GM23338 (cell line): ENCODE measurements around the gene PHF21A. TPM values are rescaled to one million over a fixed set of nuclear protein-coding genes. Genes with fewer than 3 reads are reported as not detected.

Experiments used
- ATAC-seq: fragments of 200-7000 bp; cut with Tn5 transposase; 3 replicates; pipeline ENCODE4 v1.9.1; 2020
- DNase-seq: peaks from one replicate; pipeline ENCODE4 v3.0.0-alpha.2; 2015; ENCODE audit warnings: low spot score
- H2AFZ ChIP-seq: fragments of 200-600 bp; sonication (generic); 2 replicates; pipeline ENCODE4 v1.8.0; 2016; ENCODE audit warnings: antibody characterized with exemption, mild to moderate bottlenecking, moderate library complexity
- H3F3A ChIP-seq: fragments of 200-600 bp; sonication (generic); replicated peaks from 2 replicates; pipeline ENCODE4 v1.8.0; 2017; ENCODE audit warnings: antibody characterized with exemption, mixed run types, low read depth
- H3K27ac ChIP-seq: fragments of 200-600 bp; sonication (generic); 2 replicates; pipeline ENCODE4 v1.6.1; 2016; ENCODE audit warnings: low read depth
- H3K27me3 ChIP-seq: fragments of 200-600 bp; sonication (generic); 2 replicates; pipeline ENCODE4 v1.8.0; 2016; ENCODE audit warnings: mild to moderate bottlenecking, mixed run types, moderate library complexity; ENCODE audit not compliant: insufficient read depth
- H3K36me3 ChIP-seq: fragments of 200-600 bp; sonication (generic); 2 replicates; pipeline ENCODE4 v1.8.0; 2016; ENCODE audit warnings: mild to moderate bottlenecking; ENCODE audit not compliant: insufficient read depth
- H3K4me1 ChIP-seq: fragments of 200-600 bp; sonication (generic); 2 replicates; pipeline ENCODE4 v1.8.0; 2016; ENCODE audit warnings: mild to moderate bottlenecking, moderate library complexity; ENCODE audit not compliant: insufficient read depth
- H3K4me2 ChIP-seq: fragments of 200-600 bp; sonication (generic); 2 replicates; pipeline ENCODE4 v1.7.1; 2017; ENCODE audit warnings: mixed run types
- H3K4me3 ChIP-seq: fragments of 200-600 bp; sonication (generic); 2 replicates; pipeline ENCODE4 v1.6.1; 2016; ENCODE audit warnings: mixed run types
- H3K79me2 ChIP-seq: fragments of 200-600 bp; sonication (generic); replicated peaks from 2 replicates; pipeline ENCODE4 v1.8.0; 2017; ENCODE audit warnings: mild to moderate bottlenecking; ENCODE audit not compliant: insufficient read depth
- H3K9me2 ChIP-seq: fragments of 200-600 bp; sonication (generic); 2 replicates; pipeline ENCODE4 v1.8.0; 2017; ENCODE audit not compliant: insufficient read depth
- H4K20me1 ChIP-seq: fragments of 200-600 bp; sonication (generic); replicated peaks from 2 replicates; pipeline ENCODE4 v1.8.0; 2017; ENCODE audit warnings: mild to moderate bottlenecking; ENCODE audit not compliant: insufficient read depth
- H3K27ac Mint-ChIP-seq: 2 replicates; pipeline ENCODE4 v1.8.0; 2020; ENCODE audit warnings: inconsistent platforms, mild to moderate bottlenecking, moderate library complexity, mixed read lengths
- H3K27me3 Mint-ChIP-seq: 3 replicates; pipeline ENCODE4 v1.8.0; 2022; ENCODE audit warnings: low read depth, mild to moderate bottlenecking, moderate library complexity, mixed read lengths, inconsistent platforms; ENCODE audit not compliant: insufficient read depth, poor library complexity
- H3K36me3 Mint-ChIP-seq: 3 replicates; pipeline ENCODE4 v1.8.0; 2021; ENCODE audit warnings: low read depth, mild to moderate bottlenecking, inconsistent platforms, moderate library complexity, mixed read lengths
- H3K4me1 Mint-ChIP-seq: 3 replicates; pipeline ENCODE4 v1.8.0; 2020; ENCODE audit warnings: mild to moderate bottlenecking, inconsistent platforms, mixed read lengths
- H3K4me3 Mint-ChIP-seq: 3 replicates; pipeline ENCODE4 v1.8.0; 2021; ENCODE audit warnings: moderate library complexity, mild to moderate bottlenecking, inconsistent platforms, mixed read lengths
- H3K9me3 Mint-ChIP-seq: 3 replicates; pipeline ENCODE4 v1.8.0; 2020; ENCODE audit warnings: moderate library complexity, mild to moderate bottlenecking, inconsistent platforms, mixed read lengths
- CREB1 ChIP-seq: fragments of 250-450 bp; sonication (Bioruptor Pico); IDR thresholded peaks from 2 replicates; pipeline ENCODE4 v1.5.0; 2020; ENCODE audit warnings: low read depth, mild to moderate bottlenecking, moderate library complexity
- EZH2 ChIP-seq: fragments of 200-600 bp; sonication (generic); IDR thresholded peaks from one replicate; pipeline ENCODE4 v1.8.0; 2017; ENCODE audit warnings: antibody characterized with exemption, mild to moderate bottlenecking, low read depth; ENCODE audit not compliant: unreplicated experiment
- EZH2phosphoT487 ChIP-seq: fragments of 200-600 bp; sonication (generic); IDR thresholded peaks from one replicate; pipeline ENCODE4 v1.8.1; 2018; ENCODE audit warnings: antibody characterized with exemption; ENCODE audit not compliant: unreplicated experiment
- JUNB ChIP-seq: IDR thresholded peaks from one replicate; pipeline ENCODE4 v1.6.1; 2016; ENCODE audit warnings: antibody characterized with exemption; ENCODE audit not compliant: unreplicated experiment
- NANOG ChIP-seq: IDR thresholded peaks from 2 replicates; pipeline ENCODE4 v1.6.1; 2016; ENCODE audit warnings: antibody characterized with exemption, borderline replicate concordance
- POLR2AphosphoS5 ChIP-seq: IDR thresholded peaks from 2 replicates; pipeline ENCODE4 v1.6.1; 2016; ENCODE audit warnings: antibody characterized with exemption, low read depth
- STAT1 ChIP-seq: IDR thresholded peaks from one replicate; pipeline ENCODE4 v1.6.1; 2016; ENCODE audit warnings: antibody characterized with exemption; ENCODE audit not compliant: unreplicated experiment
- ZNF114 ChIP-seq: fragments of 250-450 bp; sonication (Bioruptor Pico); IDR thresholded peaks from 2 replicates; pipeline ENCODE4 v1.5.0; 2020; ENCODE audit warnings: mild to moderate bottlenecking, moderate library complexity
- ZNF331 ChIP-seq: fragments of 250-450 bp; sonication (Bioruptor Pico); IDR thresholded peaks from 2 replicates; pipeline ENCODE4 v1.5.0; 2020; ENCODE audit warnings: low read depth, mild to moderate bottlenecking, moderate library complexity
- polyA plus RNA-seq: library from polyadenylated mRNA; unstranded; fragments of >200 nt; fragmentation: Nextera tagmentation; extraction: Ambion mirVana; gene quantifications from 2 replicates; pipeline ENCODE4 v1.2.1, GENCODE V29; 2016
- total RNA-seq: library from RNA; depleted of rRNA; stranded (reverse); fragments of >200 nt; shearing (Covaris generic); gene quantifications from 2 replicates; pipeline ENCODE4 v1.2.3, GENCODE V29; 2014
- TF ChIP-seq, protein P1 (sequence below): IDR thresholded peaks from one replicate; pipeline ENCODE4 v1.6.1; 2018; ENCODE audit warnings: antibody characterized with exemption; ENCODE audit not compliant: unreplicated experiment
- TF ChIP-seq, protein P2 (sequence below), 2 experiments: fragments of 200-600 bp in 1 of 2; sonication (generic) in 1 of 2; conservative IDR thresholded peaks; 2 replicates each; pipeline versions ENCODE4 v1.5.1 to v1.6.1; 2016 to 2017; ENCODE audit warnings: antibody characterized with exemption in 2 of 2, low read depth in 2 of 2, mild to moderate bottlenecking in 2 of 2, moderate library complexity in 1 of 2
- TF ChIP-seq, protein P3 (sequence below): fragments of 250-450 bp; sonication (Bioruptor Pico); IDR thresholded peaks from 2 replicates; pipeline ENCODE4 v1.5.0; 2020; ENCODE audit warnings: mild to moderate bottlenecking, moderate library complexity
- TF ChIP-seq, protein P4 (sequence below): IDR thresholded peaks from 2 replicates; pipeline ENCODE4 v1.6.1; 2016; ENCODE audit warnings: antibody characterized with exemption

Gene PHF21A
- total and polyA plus RNA-seq, 2 experiments from 2014 or later = 21.7 to 23.6 TPM

DNA sequence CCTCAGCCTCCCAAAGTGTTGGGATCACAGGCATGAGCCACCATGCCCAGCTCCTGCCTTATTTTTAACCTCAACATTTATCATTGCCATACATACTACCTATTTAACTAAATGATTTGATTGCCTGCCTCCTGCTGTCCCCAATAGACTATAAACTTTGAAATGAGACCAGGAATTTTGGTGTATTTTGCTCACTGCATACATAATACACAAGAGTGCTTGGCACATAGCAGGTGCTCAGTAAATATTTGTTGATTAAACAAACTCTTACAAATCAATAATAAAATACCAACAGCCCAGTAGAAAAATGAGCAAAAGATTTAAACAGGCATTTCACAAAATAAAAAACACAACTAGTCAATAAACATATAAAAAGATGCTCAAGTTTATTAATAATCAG lies 49.5 kb upstream of the PHF21A start (continued):
- no peak for TF ChIP-seq ZNF331 (CRISPR knock-in tag)

DNA sequence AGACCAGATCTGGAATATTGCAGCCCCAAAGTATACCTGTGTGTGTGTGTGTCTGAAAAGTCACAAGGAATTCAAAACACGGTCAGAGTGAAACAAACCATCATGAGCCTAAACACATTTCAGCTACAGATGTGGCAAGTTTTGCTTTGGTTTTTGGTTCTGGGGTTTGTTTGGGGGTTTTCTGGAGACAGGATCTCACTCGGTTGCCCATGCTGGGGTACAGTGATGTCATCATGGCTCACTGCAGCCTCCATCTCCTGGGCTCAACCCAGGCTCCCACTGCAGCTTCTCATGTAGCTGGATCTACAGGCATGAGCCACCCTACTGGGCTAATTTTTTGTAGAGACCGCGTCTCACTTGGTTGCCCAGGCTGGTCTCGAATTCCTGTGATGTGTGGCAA lies 41.4 kb upstream of the PHF21A start:
- H3K79me2 ChIP-seq = no peaks in the 10 kb centered on the region
- TF ChIP-seq EZH2 = no peak
- TF ChIP-seq, protein P1, sequence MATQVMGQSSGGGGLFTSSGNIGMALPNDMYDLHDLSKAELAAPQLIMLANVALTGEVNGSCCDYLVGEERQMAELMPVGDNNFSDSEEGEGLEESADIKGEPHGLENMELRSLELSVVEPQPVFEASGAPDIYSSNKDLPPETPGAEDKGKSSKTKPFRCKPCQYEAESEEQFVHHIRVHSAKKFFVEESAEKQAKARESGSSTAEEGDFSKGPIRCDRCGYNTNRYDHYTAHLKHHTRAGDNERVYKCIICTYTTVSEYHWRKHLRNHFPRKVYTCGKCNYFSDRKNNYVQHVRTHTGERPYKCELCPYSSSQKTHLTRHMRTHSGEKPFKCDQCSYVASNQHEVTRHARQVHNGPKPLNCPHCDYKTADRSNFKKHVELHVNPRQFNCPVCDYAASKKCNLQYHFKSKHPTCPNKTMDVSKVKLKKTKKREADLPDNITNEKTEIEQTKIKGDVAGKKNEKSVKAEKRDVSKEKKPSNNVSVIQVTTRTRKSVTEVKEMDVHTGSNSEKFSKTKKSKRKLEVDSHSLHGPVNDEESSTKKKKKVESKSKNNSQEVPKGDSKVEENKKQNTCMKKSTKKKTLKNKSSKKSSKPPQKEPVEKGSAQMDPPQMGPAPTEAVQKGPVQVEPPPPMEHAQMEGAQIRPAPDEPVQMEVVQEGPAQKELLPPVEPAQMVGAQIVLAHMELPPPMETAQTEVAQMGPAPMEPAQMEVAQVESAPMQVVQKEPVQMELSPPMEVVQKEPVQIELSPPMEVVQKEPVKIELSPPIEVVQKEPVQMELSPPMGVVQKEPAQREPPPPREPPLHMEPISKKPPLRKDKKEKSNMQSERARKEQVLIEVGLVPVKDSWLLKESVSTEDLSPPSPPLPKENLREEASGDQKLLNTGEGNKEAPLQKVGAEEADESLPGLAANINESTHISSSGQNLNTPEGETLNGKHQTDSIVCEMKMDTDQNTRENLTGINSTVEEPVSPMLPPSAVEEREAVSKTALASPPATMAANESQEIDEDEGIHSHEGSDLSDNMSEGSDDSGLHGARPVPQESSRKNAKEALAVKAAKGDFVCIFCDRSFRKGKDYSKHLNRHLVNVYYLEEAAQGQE = no peak
- no peak for TF ChIP-seq ZNF114 (CRISPR knock-in tag)
- TF ChIP-seq CREB1 (CRISPR knock-in tag) = no peak
- TF ChIP-seq, protein P2, sequence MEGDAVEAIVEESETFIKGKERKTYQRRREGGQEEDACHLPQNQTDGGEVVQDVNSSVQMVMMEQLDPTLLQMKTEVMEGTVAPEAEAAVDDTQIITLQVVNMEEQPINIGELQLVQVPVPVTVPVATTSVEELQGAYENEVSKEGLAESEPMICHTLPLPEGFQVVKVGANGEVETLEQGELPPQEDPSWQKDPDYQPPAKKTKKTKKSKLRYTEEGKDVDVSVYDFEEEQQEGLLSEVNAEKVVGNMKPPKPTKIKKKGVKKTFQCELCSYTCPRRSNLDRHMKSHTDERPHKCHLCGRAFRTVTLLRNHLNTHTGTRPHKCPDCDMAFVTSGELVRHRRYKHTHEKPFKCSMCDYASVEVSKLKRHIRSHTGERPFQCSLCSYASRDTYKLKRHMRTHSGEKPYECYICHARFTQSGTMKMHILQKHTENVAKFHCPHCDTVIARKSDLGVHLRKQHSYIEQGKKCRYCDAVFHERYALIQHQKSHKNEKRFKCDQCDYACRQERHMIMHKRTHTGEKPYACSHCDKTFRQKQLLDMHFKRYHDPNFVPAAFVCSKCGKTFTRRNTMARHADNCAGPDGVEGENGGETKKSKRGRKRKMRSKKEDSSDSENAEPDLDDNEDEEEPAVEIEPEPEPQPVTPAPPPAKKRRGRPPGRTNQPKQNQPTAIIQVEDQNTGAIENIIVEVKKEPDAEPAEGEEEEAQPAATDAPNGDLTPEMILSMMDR (conservative IDR thresholded peaks at IDR 0.05; ENCODE audit: low read depth in 2 of 2) = no peak
- TF ChIP-seq JUNB = no peak
- no peak for TF ChIP-seq POLR2AphosphoS5
- TF ChIP-seq, protein P3, sequence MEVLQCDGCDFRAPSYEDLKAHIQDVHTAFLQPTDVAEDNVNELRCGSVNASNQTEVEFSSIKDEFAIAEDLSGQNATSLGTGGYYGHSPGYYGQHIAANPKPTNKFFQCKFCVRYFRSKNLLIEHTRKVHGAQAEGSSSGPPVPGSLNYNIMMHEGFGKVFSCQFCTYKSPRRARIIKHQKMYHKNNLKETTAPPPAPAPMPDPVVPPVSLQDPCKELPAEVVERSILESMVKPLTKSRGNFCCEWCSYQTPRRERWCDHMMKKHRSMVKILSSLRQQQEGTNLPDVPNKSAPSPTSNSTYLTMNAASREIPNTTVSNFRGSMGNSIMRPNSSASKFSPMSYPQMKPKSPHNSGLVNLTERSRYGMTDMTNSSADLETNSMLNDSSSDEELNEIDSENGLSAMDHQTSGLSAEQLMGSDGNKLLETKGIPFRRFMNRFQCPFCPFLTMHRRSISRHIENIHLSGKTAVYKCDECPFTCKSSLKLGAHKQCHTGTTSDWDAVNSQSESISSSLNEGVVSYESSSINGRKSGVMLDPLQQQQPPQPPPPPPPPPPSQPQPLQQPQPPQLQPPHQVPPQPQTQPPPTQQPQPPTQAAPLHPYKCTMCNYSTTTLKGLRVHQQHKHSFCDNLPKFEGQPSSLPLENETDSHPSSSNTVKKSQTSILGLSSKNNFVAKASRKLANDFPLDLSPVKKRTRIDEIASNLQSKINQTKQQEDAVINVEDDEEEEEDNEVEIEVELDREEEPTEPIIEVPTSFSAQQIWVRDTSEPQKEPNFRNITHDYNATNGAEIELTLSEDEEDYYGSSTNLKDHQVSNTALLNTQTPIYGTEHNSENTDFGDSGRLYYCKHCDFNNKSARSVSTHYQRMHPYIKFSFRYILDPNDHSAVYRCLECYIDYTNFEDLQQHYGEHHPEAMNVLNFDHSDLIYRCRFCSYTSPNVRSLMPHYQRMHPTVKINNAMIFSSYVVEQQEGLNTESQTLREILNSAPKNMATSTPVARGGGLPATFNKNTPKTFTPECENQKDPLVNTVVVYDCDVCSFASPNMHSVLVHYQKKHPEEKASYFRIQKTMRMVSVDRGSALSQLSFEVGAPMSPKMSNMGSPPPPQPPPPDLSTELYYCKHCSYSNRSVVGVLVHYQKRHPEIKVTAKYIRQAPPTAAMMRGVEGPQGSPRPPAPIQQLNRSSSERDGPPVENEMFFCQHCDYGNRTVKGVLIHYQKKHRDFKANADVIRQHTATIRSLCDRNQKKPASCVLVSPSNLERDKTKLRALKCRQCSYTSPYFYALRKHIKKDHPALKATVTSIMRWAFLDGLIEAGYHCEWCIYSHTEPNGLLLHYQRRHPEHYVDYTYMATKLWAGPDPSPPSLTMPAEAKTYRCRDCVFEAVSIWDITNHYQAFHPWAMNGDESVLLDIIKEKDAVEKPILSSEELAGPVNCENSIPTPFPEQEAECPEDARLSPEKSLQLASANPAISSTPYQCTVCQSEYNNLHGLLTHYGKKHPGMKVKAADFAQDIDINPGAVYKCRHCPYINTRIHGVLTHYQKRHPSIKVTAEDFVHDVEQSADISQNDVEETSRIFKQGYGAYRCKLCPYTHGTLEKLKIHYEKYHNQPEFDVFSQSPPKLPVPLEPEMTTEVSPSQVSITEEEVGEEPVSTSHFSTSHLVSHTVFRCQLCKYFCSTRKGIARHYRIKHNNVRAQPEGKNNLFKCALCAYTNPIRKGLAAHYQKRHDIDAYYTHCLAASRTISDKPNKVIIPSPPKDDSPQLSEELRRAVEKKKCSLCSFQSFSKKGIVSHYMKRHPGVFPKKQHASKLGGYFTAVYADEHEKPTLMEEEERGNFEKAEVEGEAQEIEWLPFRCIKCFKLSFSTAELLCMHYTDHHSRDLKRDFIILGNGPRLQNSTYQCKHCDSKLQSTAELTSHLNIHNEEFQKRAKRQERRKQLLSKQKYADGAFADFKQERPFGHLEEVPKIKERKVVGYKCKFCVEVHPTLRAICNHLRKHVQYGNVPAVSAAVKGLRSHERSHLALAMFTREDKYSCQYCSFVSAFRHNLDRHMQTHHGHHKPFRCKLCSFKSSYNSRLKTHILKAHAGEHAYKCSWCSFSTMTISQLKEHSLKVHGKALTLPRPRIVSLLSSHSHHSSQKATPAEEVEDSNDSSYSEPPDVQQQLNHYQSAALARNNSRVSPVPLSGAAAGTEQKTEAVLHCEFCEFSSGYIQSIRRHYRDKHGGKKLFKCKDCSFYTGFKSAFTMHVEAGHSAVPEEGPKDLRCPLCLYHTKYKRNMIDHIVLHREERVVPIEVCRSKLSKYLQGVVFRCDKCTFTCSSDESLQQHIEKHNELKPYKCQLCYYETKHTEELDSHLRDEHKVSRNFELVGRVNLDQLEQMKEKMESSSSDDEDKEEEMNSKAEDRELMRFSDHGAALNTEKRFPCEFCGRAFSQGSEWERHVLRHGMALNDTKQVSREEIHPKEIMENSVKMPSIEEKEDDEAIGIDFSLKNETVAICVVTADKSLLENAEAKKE = no peak
- no peak for TF ChIP-seq ZNF331 (CRISPR knock-in tag)
- TF ChIP-seq NANOG = no peak
- no peak for TF ChIP-seq EZH2phosphoT487
- TF ChIP-seq, protein P4, sequence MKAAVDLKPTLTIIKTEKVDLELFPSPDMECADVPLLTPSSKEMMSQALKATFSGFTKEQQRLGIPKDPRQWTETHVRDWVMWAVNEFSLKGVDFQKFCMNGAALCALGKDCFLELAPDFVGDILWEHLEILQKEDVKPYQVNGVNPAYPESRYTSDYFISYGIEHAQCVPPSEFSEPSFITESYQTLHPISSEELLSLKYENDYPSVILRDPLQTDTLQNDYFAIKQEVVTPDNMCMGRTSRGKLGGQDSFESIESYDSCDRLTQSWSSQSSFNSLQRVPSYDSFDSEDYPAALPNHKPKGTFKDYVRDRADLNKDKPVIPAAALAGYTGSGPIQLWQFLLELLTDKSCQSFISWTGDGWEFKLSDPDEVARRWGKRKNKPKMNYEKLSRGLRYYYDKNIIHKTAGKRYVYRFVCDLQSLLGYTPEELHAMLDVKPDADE = no peak
- no peak for TF ChIP-seq STAT1
- H3K9me2 ChIP-seq = no peaks in the 10 kb centered on the region
- Mint-ChIP-seq H3K4me1 (0 out of 3 replicates have a peak, but pooled peaks cover 3% of the 10 kb centered on the region), H3K27ac (no peak overlapping the region), H3K36me3 (no peaks in the 10 kb centered on the region), H3K9me3 (no peaks in the 10 kb centered on the region), H3K27me3 (peaks cover 5% of the 10 kb centered on the region), H3K4me3 (no peak overlapping the region)
- H4K20me1 ChIP-seq = no peaks in the 10 kb centered on the region
- no peak overlapping the region for H3K4me3 ChIP-seq
- H3K36me3 ChIP-seq = no peaks in the 10 kb centered on the region
- H3F3A ChIP-seq = no peaks in the 10 kb centered on the region
- no peaks in the 10 kb centered on the region for H3K4me1 ChIP-seq
- ATAC-seq (no peak), DNase-seq (no peak)
- no peak overlapping the region for H3K27ac ChIP-seq
- peak overlapping the region; percentile 61 for H2AFZ ChIP-seq
- no peaks in the 10 kb centered on the region for H3K27me3 ChIP-seq
- H3K4me2 ChIP-seq = no peak overlapping the region
